IPS-20b (cell line): ENCODE data around the gene ABHD6.

Source experiments
- H3K27ac ChIP-seq: one replicate; pipeline ENCODE4 v1.5.1; 2013; ENCODE audit warnings: low read length
- H3K27me3 ChIP-seq: 2 replicates; pipeline ENCODE4 v1.6.1; 2013; ENCODE audit warnings: mild to moderate bottlenecking, low read length, inconsistent platforms; ENCODE audit not compliant: insufficient read depth
- H3K36me3 ChIP-seq: 2 replicates; pipeline ENCODE4 v1.6.1; 2013; ENCODE audit warnings: low read depth, mild to moderate bottlenecking, inconsistent platforms, low read length, moderate library complexity; ENCODE audit not compliant: insufficient read depth
- H3K4me1 ChIP-seq: 2 replicates; pipeline ENCODE4 v1.6.1; 2013; ENCODE audit warnings: mild to moderate bottlenecking, control low read depth, inconsistent platforms, low read length, moderate library complexity; ENCODE audit not compliant: insufficient read depth
- H3K4me3 ChIP-seq: 2 replicates; pipeline ENCODE4 v1.5.1; 2013; ENCODE audit warnings: mild to moderate bottlenecking, low read length, inconsistent platforms
- H3K9ac ChIP-seq: 2 replicates; pipeline ENCODE4 v1.6.1; 2013; ENCODE audit warnings: low read depth, mild to moderate bottlenecking, inconsistent platforms, low read length, moderate library complexity
- H3K9me3 ChIP-seq: 2 replicates; pipeline ENCODE4 v1.6.1; 2013; ENCODE audit warnings: mild to moderate bottlenecking, low read depth, low read length, inconsistent platforms; ENCODE audit not compliant: insufficient read depth

Gene ABHD6

GRCh38 chr3:58237238-58237940 lies at the start of gene ABHD6:
Gene ABHD6 (plus strand): TSS chr3:58237792. CDS start chr3:58256587, 18,795 bp downstream.
- Histone ChIP-seq H3K9ac (peak within 1 kb of the TSS; percentile 64; the same call in 1 of the 2 replicates), H3K9me3 (no peaks in the 10 kb centered on the region), H3K27ac (no peak within 1 kb of the TSS), H3K4me3 (peak within 1 kb of the TSS; percentile 84), H3K27me3 (peaks cover 62% of the 10 kb centered on the region), H3K36me3 (no peaks in the 10 kb centered on the region), H3K4me1 (no peaks in the 10 kb centered on the region)

- H3K4me3 ChIP-seq: no peak overlapping the region
- no peak overlapping the region for H3K9ac ChIP-seq
- H3K9me3 ChIP-seq: no peaks in the 10 kb centered on the region
- no peak overlapping the region for H3K27ac ChIP-seq
- H3K27me3 ChIP-seq: no peaks in the 10 kb centered on the region
- H3K4me1 ChIP-seq: no peaks in the 10 kb centered on the region
- H3K36me3 ChIP-seq: no peaks in the 10 kb centered on the region
Observed at GRCh38 chr3:58188173-58188564, 49.4 kb upstream of the ABHD6 start.

GRCh38 chr3:58188921-58189451 lies 48.6 kb upstream of the ABHD6 start:
- H3K9me3 ChIP-seq: no peaks in the 10 kb centered on the region
- H3K36me3 ChIP-seq: no peaks in the 10 kb centered on the region
- H3K4me1 ChIP-seq: no peaks in the 10 kb centered on the region
- H3K27ac ChIP-seq: no peak overlapping the region
- no peaks in the 10 kb centered on the region for H3K27me3 ChIP-seq
- no peak overlapping the region for H3K4me3 ChIP-seq
- H3K9ac ChIP-seq: no peak overlapping the region

GRCh38 chr3:58189691-58190090 lies 47.9 kb upstream of the ABHD6 start:
- H3K27me3 ChIP-seq: no peaks in the 10 kb centered on the region
- no peak overlapping the region for H3K27ac ChIP-seq
- no peaks in the 10 kb centered on the region for H3K4me1 ChIP-seq
- no peak overlapping the region for H3K4me3 ChIP-seq
- no peaks in the 10 kb centered on the region for H3K9me3 ChIP-seq
- no peaks in the 10 kb centered on the region for H3K36me3 ChIP-seq
- no peak overlapping the region for H3K9ac ChIP-seq

- H3K4me3 ChIP-seq: no peak overlapping the region
- H3K27me3 ChIP-seq: no peaks in the 10 kb centered on the region
- no peak overlapping the region for H3K27ac ChIP-seq
- H3K9me3 ChIP-seq: no peaks in the 10 kb centered on the region
- no peak overlapping the region for H3K9ac ChIP-seq
- no peaks in the 10 kb centered on the region for H3K36me3 ChIP-seq
- no peaks in the 10 kb centered on the region for H3K4me1 ChIP-seq
Observed at GRCh38 chr3:58190291-58190690, 47.3 kb upstream of the ABHD6 start.

GRCh38 chr3:58190882-58191281 lies 46.7 kb upstream of the ABHD6 start:
- no peaks in the 10 kb centered on the region for H3K9me3 ChIP-seq
- no peaks in the 10 kb centered on the region for H3K36me3 ChIP-seq
- H3K27me3 ChIP-seq: no peaks in the 10 kb centered on the region
- no peak overlapping the region for H3K27ac ChIP-seq
- no peak overlapping the region for H3K9ac ChIP-seq
- H3K4me3 ChIP-seq: no peak overlapping the region
- H3K4me1 ChIP-seq: no peaks in the 10 kb centered on the region

- Histone ChIP-seq H3K9me3 (no peaks in the 10 kb centered on the region), H3K27ac (no peak overlapping the region), H3K4me3 (no peak overlapping the region), H3K36me3 (no peaks in the 10 kb centered on the region), H3K9ac (no peak overlapping the region), H3K4me1 (no peaks in the 10 kb centered on the region), H3K27me3 (no peaks in the 10 kb centered on the region)
Observed at GRCh38 chr3:58191361-58191991, 46.1 kb upstream of the ABHD6 start.

- Histone ChIP-seq H3K4me3 (no peak overlapping the region), H3K27me3 (no peaks in the 10 kb centered on the region), H3K27ac (no peak overlapping the region), H3K4me1 (no peaks in the 10 kb centered on the region), H3K9me3 (no peaks in the 10 kb centered on the region), H3K36me3 (no peaks in the 10 kb centered on the region), H3K9ac (no peak overlapping the region)
Observed at GRCh38 chr3:58192069-58192468, 45.5 kb upstream of the ABHD6 start.

GRCh38 chr3:58193682-58194407 lies 43.7 kb upstream of the ABHD6 start:
- H3K4me1 ChIP-seq: no peaks in the 10 kb centered on the region
- H3K9me3 ChIP-seq: no peaks in the 10 kb centered on the region
- no peak overlapping the region for H3K4me3 ChIP-seq
- H3K9ac ChIP-seq: no peak overlapping the region
- no peaks in the 10 kb centered on the region for H3K27me3 ChIP-seq
- no peaks in the 10 kb centered on the region for H3K36me3 ChIP-seq
- no peak overlapping the region for H3K27ac ChIP-seq

- no peaks in the 10 kb centered on the region for H3K4me1 ChIP-seq
- H3K9me3 ChIP-seq: no peaks in the 10 kb centered on the region
- H3K4me3 ChIP-seq: no peak overlapping the region
- no peaks in the 10 kb centered on the region for H3K36me3 ChIP-seq
- H3K27ac ChIP-seq: no peak overlapping the region
- no peaks in the 10 kb centered on the region for H3K27me3 ChIP-seq
- H3K9ac ChIP-seq: no peak overlapping the region
Observed at GRCh38 chr3:58197588-58197987, 40.0 kb upstream of the ABHD6 start.

- no peaks in the 10 kb centered on the region for H3K9me3 ChIP-seq
- no peaks in the 10 kb centered on the region for H3K4me1 ChIP-seq
- no peaks in the 10 kb centered on the region for H3K36me3 ChIP-seq
- no peak overlapping the region for H3K9ac ChIP-seq
- H3K4me3 ChIP-seq: no peak overlapping the region
- H3K27me3 ChIP-seq: no peaks in the 10 kb centered on the region
- H3K27ac ChIP-seq: no peak overlapping the region
Observed at GRCh38 chr3:58198362-58198761, 39.2 kb upstream of the ABHD6 start.
